ENCODE measurements around the gene PTGR3. TPM values are rescaled to one million over a fixed set of nuclear protein-coding genes. Genes with fewer than 3 reads are reported as not detected.

PTGR3 gene
- total and polyA plus RNA-seq, 2 of the 8 experiments (the other 6 are each of a cell fraction or from before 2014, with no cell fraction given): 2.0 to 3.6 TPM

GRCh38 chr18:75248426-75249174 lies 39.7 kb upstream of the PTGR3 start:
- Histone ChIP-seq H3K18ac (ENCODE audit: extremely low read depth, low read length) (no peak overlapping the region), H3K23ac (ENCODE audit: insufficient read length) (no peak overlapping the region), H3K27me3 (replicated peaks in 1 of 4; ENCODE audit: control insufficient read depth in 3 of 4, extremely low read depth in 1 of 4, insufficient read depth in 3 of 4, low read length in 3 of 4) (no peaks in the 10 kb centered on the region), H3K79me2 (ENCODE audit: control insufficient read depth in 1 of 2, insufficient read depth in 2 of 2, low read length in 2 of 2) (no peaks in the 10 kb centered on the region), H2AFZ (ENCODE audit: low read length) (no peak overlapping the region), H3K4me3 (ENCODE audit: extremely low read depth in 1 of 4, insufficient read depth in 2 of 4, low read depth in 3 of 4, low read length in 4 of 4) (no peak overlapping the region), H2BK20ac (ENCODE audit: low read length) (no peak overlapping the region), H2BK15ac (ENCODE audit: low read length) (no peak overlapping the region), H2BK5ac (ENCODE audit: low read depth, low read length) (no peak overlapping the region), H3K4me2 (ENCODE audit: insufficient read depth in 1 of 2, low read depth in 2 of 2, low read length in 2 of 2) (no peak overlapping the region), H4K5ac (ENCODE audit: insufficient read length, low read depth, low read length) (no peak overlapping the region), H3K9me3 (ENCODE audit: insufficient read depth in 2 of 2, low read depth in 1 of 2, low read length in 1 of 2) (no peaks in the 10 kb centered on the region), H3K79me1 (ENCODE audit: low read depth, low read length) (no peaks in the 10 kb centered on the region), H4K20me1 (replicated peaks in 1 of 2; ENCODE audit: control insufficient read depth in 1 of 2, insufficient read depth in 2 of 2, low read length in 2 of 2) (no peaks in the 10 kb centered on the region), H3K4ac (replicated peaks; ENCODE audit: insufficient read length, low read depth, low read length) (no peak overlapping the region), H3K27ac (ENCODE audit: low read depth, low read length) (no peak overlapping the region), H3K14ac (ENCODE audit: insufficient read length) (no peak overlapping the region), H3K56ac (replicated peaks; ENCODE audit: insufficient read length, low read depth, low read length) (no peak overlapping the region), H3K9ac (replicated peaks in 1 of 4; ENCODE audit: extremely low read depth in 1 of 4, low read depth in 3 of 4, low read length in 3 of 4) (no peak overlapping the region), H3K36me3 (ENCODE audit: control insufficient read depth in 2 of 4, insufficient read depth in 4 of 4, low read length in 3 of 4) (no peaks in the 10 kb centered on the region), H2AK5ac (ENCODE audit: low read depth, low read length) (no peak overlapping the region), H3K4me1 (replicated peaks in 1 of 4; ENCODE audit: control insufficient read depth in 3 of 4, insufficient read depth in 4 of 4, low read length in 3 of 4) (no peaks in the 10 kb centered on the region; a peak in 1 of 7 replicates), H2BK120ac (replicated peaks; ENCODE audit: low read depth, low read length) (no peak overlapping the region), H3K23me2 (ENCODE audit: low read depth, low read length) (no peaks in the 10 kb centered on the region), H2BK12ac (ENCODE audit: low read depth, low read length) (no peak overlapping the region), H4K8ac (ENCODE audit: extremely low read depth, insufficient read depth, low read length) (no peak overlapping the region), H4K91ac (replicated peaks; ENCODE audit: insufficient read length, low read length) (no peak overlapping the region)
- DNase-seq (ENCODE audit: low read depth in 1 of 2, low spot score in 2 of 2): no peak
- CTCF ChIA-PET (ENCODE audit: partially characterized antibody): no interaction called here
- POLR2A ChIA-PET (ENCODE audit: partially characterized antibody): no interaction called here
- FAIRE-seq: no peak
- WGBS, 2 experiments (ENCODE audit: extremely low coverage in 1 of 2, insufficient coverage in 1 of 2, insufficient read length in 1 of 2, insufficient replicate concordance in 2 of 2, low coverage in 1 of 2, low lambda C conversion rate in 2 of 2, missing lambda C conversion rate in 1 of 2): 89% methylated on average over 20 of the region's 20 CpGs; no CpG with 5 or more reads in 1 of the 2 experiments
- TF ChIP-seq SAP30 (IDR thresholded peaks at IDR 0.05; ENCODE audit: insufficient read depth, insufficient replicate concordance, low read length) (no peak), ATF2 (IDR thresholded peaks at IDR 0.05; ENCODE audit: low read length) (no peak), CHD2 (IDR thresholded peaks at IDR 0.05; ENCODE audit: low read length) (no peak), FOSL1 (IDR thresholded peaks at IDR 0.05; ENCODE audit: insufficient read depth, low read depth, low read length) (no peak), TAF1 (IDR thresholded peaks at IDR 0.05; ENCODE audit: low read depth, low read length) (no peak), HDAC2 (IDR thresholded peaks at IDR 0.05; ENCODE audit: borderline replicate concordance in 1 of 2, low read depth in 2 of 2, low read length in 2 of 2) (no peak), BCL11A (IDR thresholded peaks at IDR 0.05; ENCODE audit: low read depth in 2 of 2, low read length in 2 of 2) (no peak), CEBPB (IDR thresholded peaks at IDR 0.05; ENCODE audit: low read depth, low read length) (no peak), GTF2F1 (IDR thresholded peaks at IDR 0.05; ENCODE audit: borderline replicate concordance, low read depth, low read length) (no peak), YY1 (IDR thresholded peaks at IDR 0.05; ENCODE audit: low read depth, low read length) (no peak)
- TF ChIP-seq, protein P1, sequence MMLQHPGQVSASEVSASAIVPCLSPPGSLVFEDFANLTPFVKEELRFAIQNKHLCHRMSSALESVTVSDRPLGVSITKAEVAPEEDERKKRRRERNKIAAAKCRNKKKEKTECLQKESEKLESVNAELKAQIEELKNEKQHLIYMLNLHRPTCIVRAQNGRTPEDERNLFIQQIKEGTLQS (IDR thresholded peaks at IDR 0.05; ENCODE audit: insufficient read depth, low read depth, low read length): no peak

Measured in H1 (cell line).